Skin epidermis (tissue), 12 donors: ENCODE data around the gene TKT.

ENCODE experiments used
- H3K27ac ChIP-seq, 21 experiments: fragments of 200-600 bp; sonication (generic) in 11 of 21; one replicate each; pipeline ENCODE4 v1.5.0; 2020; ENCODE audit warnings: mild to moderate bottlenecking in 3 of 21, inconsistent platforms in 2 of 21, moderate library complexity in 2 of 21
- H3K4me3 ChIP-seq, 7 experiments: fragments of 200-600 bp; sonication (generic) in 2 of 7; one replicate each; pipeline ENCODE4 v1.5.0; 2020; ENCODE audit warnings: inconsistent platforms in 2 of 7, mild to moderate bottlenecking in 2 of 7, moderate library complexity in 1 of 7

Gene TKT

GRCh38 chr3:53227993-53228885 lies 27.6 kb downstream of the TKT start:
- no peak overlapping the region for H3K27ac ChIP-seq

GRCh38 chr3:53226841-53227407 lies 28.9 kb downstream of the TKT start:
- H3K27ac ChIP-seq = no peak overlapping the region
- H3K4me3 ChIP-seq = no peak overlapping the region

More at GRCh38 chr3:53227993-53228885, 27.6 kb downstream of the TKT start:
- H3K4me3 ChIP-seq = no peak overlapping the region

- Histone ChIP-seq H3K4me3 (no peak overlapping the region), H3K27ac (no peak overlapping the region)
Measured at GRCh38 chr3:53226142-53226840, 29.5 kb downstream of the TKT start.

- Histone ChIP-seq H3K27ac (no peak overlapping the region), H3K4me3 (no peak overlapping the region)
Measured at GRCh38 chr3:53225651-53226050, 30.2 kb downstream of the TKT start.

DNA sequence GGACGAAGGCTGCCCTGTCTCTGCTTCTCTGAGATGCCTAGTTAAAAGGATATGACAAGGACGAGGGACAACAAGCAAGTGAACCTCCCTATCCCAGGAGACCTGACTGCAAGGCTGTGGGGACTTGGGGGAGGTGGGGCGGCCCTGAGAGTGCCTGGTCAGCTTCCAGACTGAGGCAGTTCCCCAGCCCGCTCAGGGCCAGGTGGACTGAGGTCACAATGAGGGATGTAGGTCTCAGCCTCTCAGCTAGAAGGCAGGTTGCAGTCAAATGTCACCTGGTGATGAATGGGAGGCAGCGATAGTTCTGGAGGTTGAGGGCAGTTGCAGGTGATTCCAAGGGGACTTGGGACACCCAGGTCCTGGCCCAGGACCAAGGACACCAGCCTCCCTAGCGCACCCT lies 30.6 kb downstream of the TKT start:
- no peak overlapping the region for H3K4me3 ChIP-seq
- H3K27ac ChIP-seq = no peak overlapping the region

- no peak overlapping the region for H3K27ac ChIP-seq
Measured at GRCh38 chr3:53224536-53224935, 31.3 kb downstream of the TKT start.

DNA sequence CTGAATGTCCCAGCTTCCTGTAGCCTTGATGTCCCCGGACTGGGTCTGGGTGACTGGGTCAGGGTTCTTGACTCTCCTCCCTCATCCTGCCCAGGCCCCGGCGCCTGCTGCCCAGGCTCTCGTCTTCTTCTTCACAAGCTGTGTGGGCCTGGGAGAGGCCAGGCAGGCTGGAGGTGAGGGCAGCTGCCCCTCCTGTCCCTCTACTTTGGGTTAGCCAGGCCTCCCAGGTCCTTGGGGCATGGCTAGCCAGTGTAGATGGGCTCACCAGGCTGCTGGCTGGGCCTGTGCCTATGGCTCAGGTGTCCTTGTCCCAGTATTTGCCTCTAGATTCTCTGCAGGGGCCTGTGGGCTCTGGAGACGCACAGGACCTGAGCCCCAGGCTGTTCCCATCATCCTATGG lies 31.8 kb downstream of the TKT start:
- Histone ChIP-seq H3K27ac (no peak overlapping the region), H3K4me3 (no peak overlapping the region)

More at GRCh38 chr3:53224536-53224935, 31.3 kb downstream of the TKT start:
- H3K4me3 ChIP-seq = no peak overlapping the region

- H3K4me3 ChIP-seq = no peak overlapping the region
- H3K27ac ChIP-seq = peak overlapping the region in 2 of 21 experiments; percentile 13 to 26
Measured at GRCh38 chr3:53223541-53223966, 32.3 kb downstream of the TKT start.

DNA sequence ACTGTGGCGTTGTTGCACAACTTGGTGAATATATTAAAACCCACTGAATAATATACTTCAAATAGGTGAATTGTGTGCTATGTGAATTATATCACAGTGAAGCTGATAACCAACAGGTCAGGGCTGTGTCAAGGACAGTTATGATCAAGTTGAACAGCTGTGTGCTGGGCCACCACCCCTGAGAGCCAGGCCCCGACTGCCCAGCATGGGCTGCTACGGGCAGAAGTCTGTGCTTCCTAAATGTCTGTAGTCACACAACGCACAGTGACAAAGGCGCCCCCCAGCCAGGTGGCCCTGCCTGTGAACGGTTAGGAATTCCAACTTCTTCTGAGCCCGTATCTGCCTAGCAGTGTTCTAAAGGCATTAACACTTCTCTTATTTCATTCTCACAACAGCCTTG lies 32.8 kb downstream of the TKT start:
- Histone ChIP-seq H3K27ac (peak overlapping the region in 2 of 21 experiments; percentile 13 to 26), H3K4me3 (no peak overlapping the region)

- H3K4me3 ChIP-seq = no peak overlapping the region
- no peak overlapping the region for H3K27ac ChIP-seq
Measured at GRCh38 chr3:53222183-53222901, 33.5 kb downstream of the TKT start.

DNA sequence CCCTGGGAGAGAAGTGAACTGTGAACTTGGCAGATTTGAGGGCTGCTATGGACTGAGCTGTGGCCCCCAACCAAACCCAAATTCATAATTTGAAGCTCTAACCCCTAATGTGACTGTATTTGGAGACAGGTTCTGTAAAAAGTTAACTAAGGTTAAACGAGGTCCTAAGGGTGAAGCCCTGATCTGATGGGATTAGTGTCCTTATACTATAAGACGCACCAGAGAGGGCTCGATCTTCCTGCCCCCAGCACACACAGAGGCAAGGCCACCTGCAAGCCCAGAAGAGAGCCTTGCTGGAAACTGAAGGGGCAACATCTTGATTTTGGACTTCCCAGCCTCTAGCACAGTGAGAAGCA lies 34.0 kb downstream of the TKT start:
- Histone ChIP-seq H3K4me3 (no peak overlapping the region), H3K27ac (no peak overlapping the region)

DNA sequence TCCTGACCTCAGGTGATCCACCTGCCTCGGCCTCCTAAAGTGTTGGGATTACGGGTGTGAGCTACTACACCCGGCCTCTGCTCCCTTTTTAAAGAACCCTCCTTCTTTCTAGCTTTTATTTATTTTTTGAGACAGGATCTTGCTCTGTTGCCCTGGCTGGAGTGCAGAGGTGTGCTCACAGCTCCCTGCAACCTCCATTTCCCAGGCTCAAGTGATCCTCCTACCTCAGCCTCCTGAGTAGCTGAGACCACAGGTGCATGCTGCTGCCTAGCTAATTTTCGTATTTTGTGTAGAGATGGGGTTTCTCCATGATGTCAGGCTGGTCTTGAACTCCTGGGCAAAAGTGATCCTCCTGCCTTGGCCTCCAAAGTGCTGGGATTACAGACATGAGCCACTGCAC lies 34.5 kb downstream of the TKT start:
- Histone ChIP-seq H3K4me3 (no peak overlapping the region), H3K27ac (no peak overlapping the region)

DNA sequence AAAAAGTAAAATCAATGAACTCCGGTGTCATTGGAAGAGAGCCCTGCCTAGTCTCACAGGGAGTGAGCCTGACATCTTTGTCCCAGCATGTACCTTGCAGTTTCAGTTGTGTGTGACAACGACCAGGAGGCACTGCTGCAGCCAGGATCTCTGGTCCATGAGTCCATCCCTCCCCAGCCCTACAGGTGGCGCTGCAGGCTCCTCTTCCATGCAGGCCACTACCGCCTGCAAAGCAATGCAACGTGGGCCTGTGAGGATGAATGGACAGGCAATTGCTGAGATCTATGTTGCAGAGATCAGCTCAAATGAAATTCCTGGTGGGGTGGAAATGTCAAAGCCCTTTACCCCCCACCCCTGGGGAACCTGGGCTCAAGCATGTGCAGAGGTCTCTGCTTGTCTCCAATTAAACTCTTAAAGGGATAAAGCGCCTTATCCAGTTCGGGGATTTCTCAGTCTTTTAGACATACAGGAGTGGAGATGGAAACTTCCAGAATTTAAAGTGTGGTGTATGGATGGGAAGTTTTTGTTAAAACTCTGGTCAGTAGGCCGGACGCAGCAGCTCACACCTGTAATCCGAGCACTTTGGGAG lies 35.8 kb downstream of the TKT start:
- H3K4me3 ChIP-seq = no peak overlapping the region
- no peak overlapping the region for H3K27ac ChIP-seq

- Histone ChIP-seq H3K27ac (no peak overlapping the region), H3K4me3 (no peak overlapping the region)
Measured at GRCh38 chr3:53218131-53218530, 37.7 kb downstream of the TKT start.

DNA sequence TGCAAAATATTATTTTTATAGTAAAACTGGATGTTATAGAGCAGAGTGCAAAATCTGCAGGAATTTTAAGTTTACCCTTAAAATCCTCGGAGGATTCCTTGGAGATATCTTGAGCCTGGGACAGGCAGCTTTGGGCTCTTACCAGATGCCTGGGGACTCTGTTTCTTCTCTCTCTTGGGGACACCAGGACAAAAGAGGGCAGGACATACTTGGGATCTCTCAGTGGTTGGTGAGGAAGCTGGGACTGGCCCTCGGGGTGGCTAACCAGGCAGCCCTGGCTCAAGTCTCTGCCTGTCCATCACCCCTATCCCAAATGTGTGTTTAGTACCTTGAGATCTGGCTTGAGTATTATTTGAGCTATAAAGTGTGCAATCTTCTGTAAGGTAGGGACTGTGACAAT lies 38.6 kb downstream of the TKT start:
- H3K27ac ChIP-seq = no peak overlapping the region
- H3K4me3 ChIP-seq = no peak overlapping the region

- Histone ChIP-seq H3K4me3 (no peak overlapping the region), H3K27ac (no peak overlapping the region)
Measured at GRCh38 chr3:53216723-53217122, 39.1 kb downstream of the TKT start.

DNA sequence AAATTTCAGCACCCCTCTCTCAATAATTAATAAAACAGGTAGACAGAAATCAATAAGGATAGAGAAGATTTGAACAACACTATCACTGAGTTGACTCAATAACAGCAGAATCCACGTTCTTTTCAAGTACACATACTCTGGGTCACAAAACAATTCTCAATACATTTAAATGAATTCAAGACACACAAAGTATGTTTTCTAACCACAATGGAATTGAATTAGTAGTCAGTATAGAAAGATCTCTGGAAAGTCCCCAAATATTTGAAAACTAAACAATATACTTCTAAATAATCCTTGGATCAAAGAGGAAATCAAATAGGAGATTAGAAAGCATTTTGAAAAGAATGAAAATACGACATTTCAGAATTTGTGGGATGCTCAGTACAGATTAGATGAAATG lies 40.0 kb downstream of the TKT start:
- no peak overlapping the region for H3K4me3 ChIP-seq
- H3K27ac ChIP-seq = no peak overlapping the region

DNA sequence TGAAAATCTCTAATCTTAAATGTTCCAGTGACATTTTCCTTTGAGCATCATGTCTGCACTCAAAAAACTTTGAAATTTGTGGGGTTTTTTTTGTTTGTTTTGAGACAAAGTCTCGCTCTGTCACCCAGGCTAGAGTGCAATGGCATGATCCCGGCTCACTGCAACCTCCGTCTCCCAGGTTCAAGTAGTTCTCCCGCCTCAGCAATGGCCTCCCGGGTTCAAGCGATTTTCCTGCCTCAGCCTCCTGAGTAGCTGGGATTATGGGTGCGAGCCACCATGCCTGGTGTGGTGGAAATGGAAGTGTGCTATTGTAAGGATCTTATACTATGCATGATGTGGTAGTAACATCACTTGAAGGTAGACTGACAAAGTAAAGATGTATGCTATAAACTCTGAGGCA lies 42.5 kb downstream of the TKT start:
- H3K27ac ChIP-seq = no peak overlapping the region

GRCh38 chr3:53211706-53212702 lies 43.8 kb downstream of the TKT start:
- Histone ChIP-seq H3K27ac (peak overlapping the region in 1 of 21 experiments; percentile 35), H3K4me3 (no peak overlapping the region)

More for the DNA sequence above, 42.5 kb downstream of the TKT start:
- H3K4me3 ChIP-seq = no peak overlapping the region
